GM19025 (cell line): ENCODE measurements around the gene PSG7.
"Not testable (repeated sequence)": the region's sequence is repeated elsewhere in the genome, so short reads cannot be mapped to it uniquely, and the experiment has no call there.

ENCODE experiments used
- ATAC-seq: cut with Tn5 transposase; IDR thresholded peaks from one replicate; pipeline ENCODE4 v1.9.1; 2021; ENCODE audit warnings: mild to moderate bottlenecking, low read depth, moderate library complexity; ENCODE audit not compliant: unreplicated experiment

Gene PSG7

GRCh38 chr19:42874136-42874535, 62.9 kb downstream of the PSG7 start:
- not testable (repeated sequence) for ATAC-seq
